Adrenal gland (tissue), 12 donors: Measurements from ENCODE around the gene PHYH. TPM values are rescaled to one million over a fixed set of nuclear protein-coding genes. Genes with fewer than 3 reads are reported as not detected.
"Not testable (repeated sequence)": the region's sequence is repeated elsewhere in the genome, so short reads cannot be mapped to it uniquely, and the experiment has no call there.

Experiments
- DNase-seq, 7 donors: peaks; one replicate each; pipeline ENCODE4 v3.0.0-alpha.2; 2019 to 2020
- H3K27ac ChIP-seq, 5 donors: fragments of 200-600 bp; sonication (generic) in 4 of 5; 1 replicate in 3 of 5; 2 replicates in 2 of 5; pipeline versions ENCODE4 v1.5.1 to v1.8.0; 2016 to 2020; ENCODE audit warnings: mild to moderate bottlenecking in 1 of 5
- H3K27me3 ChIP-seq: fragments of 200-600 bp; 2 replicates; pipeline ENCODE4 v1.8.0; 2021
- H3K36me3 ChIP-seq, 2 donors: fragments of 200-600 bp; replicated peaks in 1 of 2; 1 replicate in 1 of 2; 2 replicates in 1 of 2; pipeline versions ENCODE4 v1.5.1 to v1.8.0; 2018 to 2022
- H3K4me1 ChIP-seq, 2 donors: fragments of 200-600 bp; replicated peaks in 1 of 2; 1 replicate in 1 of 2; 2 replicates in 1 of 2; pipeline versions ENCODE4 v1.5.1 to v1.8.0; 2018 to 2021
- H3K4me3 ChIP-seq, 4 donors: fragments of 200-600 bp; sonication (generic) in 3 of 4; one replicate each; pipeline ENCODE4 v1.5.1; 2016 to 2018
- H3K9me3 ChIP-seq, 3 donors: fragments of 200-600 bp; sonication (generic) in 1 of 3; replicated peaks in 1 of 3; 1 replicate in 2 of 3; 2 replicates in 1 of 3; pipeline versions ENCODE4 v1.5.1 to v1.8.0; 2016 to 2021
- POLR2A ChIP-seq, 2 donors: fragments of 450-650 bp; IDR thresholded peaks; one replicate each; pipeline ENCODE4 v1.6.1; 2017; ENCODE audit warnings: antibody characterized with exemption in 2 of 2, mild to moderate bottlenecking in 2 of 2, moderate library complexity in 1 of 2
- WGBS, 4 donors: extraction: QIAGEN DNeasy Blood & Tissue Kit in 2 of 4; methylation state at CpG; one replicate each; pipeline versions ENCODE4 v1.1.5 to v1.1.7; 2013 to 2017; 5-methylcytosine and 5-hydroxymethylcytosine counted together
- intact Hi-C, 2 donors: fragments of 100-400 bp; cut with DNase I; formaldehyde crosslinking; loops; one replicate each; pipeline versions ENCODE4 v1.14.1 to v1.15.0; 2022 to 2023
- polyA plus RNA-seq, 3 donors: library from polyadenylated mRNA; stranded (reverse); fragments of 200-250 nt in 2 of 3; fragments of 350-450 nt in 1 of 3; fragmentation: Illumina TruSeq in 1 of 3; extraction: RNeasy Lipid Tissue Mini Kit (QIAGEN cat#74804) in 1 of 3; gene quantifications; one replicate each; pipeline ENCODE4 v1.2.3, GENCODE V29; 2013 to 2014
- total RNA-seq, 9 donors: library from RNA; depleted of rRNA in 4 of 9; stranded (reverse); fragments of >200 nt in 4 of 9; fragments of 120-200 nt in 1 of 9; fragmentation: NEBNext Ultra II Directional in 1 of 9; extraction: Animal tissue kit (Norgen Biotek cat#: 25700) in 1 of 9; gene quantifications; one replicate each; pipeline versions ENCODE4 v1.1.0 to v1.2.4, GENCODE V29; 2013 to 2023
- TF ChIP-seq, protein P1 (sequence below), 6 experiments: fragments of 450-650 bp in 4 of 6; fragments of 200-600 bp in 2 of 6; sonication (generic) in 1 of 6; IDR thresholded peaks; 1 replicate in 5 of 6; 2 replicates in 1 of 6; pipeline versions ENCODE4 v1.5.1 to v1.8.0; 2016 to 2021; ENCODE audit warnings: antibody characterized with exemption in 6 of 6, mild to moderate bottlenecking in 2 of 6, moderate library complexity in 1 of 6
- donor health status: healthy with polysubstance abuse.
- donor health status: Bipolar disorder and iron deficiency.
- donor health status: DM: yes; HTN: yes; CAD: no.
- donor health status: DM: no; HTN: no; CAD: no.
- donor health status: DM: no; HTN: no; CAD: no.
- donor health status: DM: yes; HTN: yes; CAD: no.

Gene PHYH
- total and polyA plus RNA-seq, 12 donors: 44.2 to 140 (median 71.6) TPM

DNA sequence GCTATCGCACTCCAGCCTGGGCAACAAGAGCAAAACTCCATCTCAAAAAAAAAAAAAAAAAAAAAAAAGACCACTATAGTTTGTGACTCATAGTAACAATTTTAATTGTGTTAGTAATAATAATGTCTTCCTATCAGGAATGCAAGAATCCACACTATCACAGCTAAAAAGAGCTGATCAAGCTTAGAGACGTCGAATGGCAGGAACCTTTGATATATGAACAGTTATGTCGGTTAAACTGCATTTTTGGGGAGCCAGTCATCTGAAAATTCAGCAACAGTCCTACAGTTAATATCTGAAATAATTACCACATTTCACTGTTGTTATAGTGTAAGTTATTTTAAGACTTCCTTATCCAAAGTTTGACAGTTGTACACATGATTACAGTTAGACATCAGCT lies 8.8 kb downstream of the PHYH start:
- H3K27me3 ChIP-seq: no peaks in the 10 kb centered on the region
- H3K9me3 ChIP-seq: no peaks in the 10 kb centered on the region
- H3K36me3 ChIP-seq: peaks cover 0 to 22% of the 10 kb centered on the region in 2 donors

DNA sequence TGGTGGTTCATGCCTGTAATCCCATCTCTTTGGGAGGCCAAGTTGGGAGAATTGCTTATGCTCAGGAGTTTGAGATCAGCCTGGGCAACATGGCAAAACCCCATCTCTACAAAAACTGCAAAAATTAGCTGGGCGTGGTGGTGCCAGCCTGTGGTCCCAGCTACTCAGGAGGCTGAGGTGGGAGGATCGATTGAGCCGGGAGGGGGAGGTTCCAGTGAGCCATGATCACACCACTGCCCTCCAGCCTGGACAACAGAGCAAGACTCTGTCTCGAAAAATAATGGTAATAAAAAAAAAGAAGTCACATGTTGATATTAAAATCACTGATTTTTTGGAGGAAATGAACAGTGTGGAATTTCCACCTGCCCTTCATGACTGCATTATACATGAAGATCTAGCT lies 15.8 kb downstream of the PHYH start:
- Histone ChIP-seq H3K4me1 (no peaks in the 10 kb centered on the region), H3K27ac (no peak overlapping the region), H3K36me3 (peaks cover 0 to 22% of the 10 kb centered on the region in 2 donors), H3K9me3 (no peaks in the 10 kb centered on the region), H3K27me3 (no peaks in the 10 kb centered on the region), H3K4me3 (no peak overlapping the region)
- intact Hi-C loops: no loop called here
- DNase-seq: no peak
- no peak for TF ChIP-seq POLR2A (IDR thresholded peaks at IDR 0.05)
- TF ChIP-seq, protein P1, sequence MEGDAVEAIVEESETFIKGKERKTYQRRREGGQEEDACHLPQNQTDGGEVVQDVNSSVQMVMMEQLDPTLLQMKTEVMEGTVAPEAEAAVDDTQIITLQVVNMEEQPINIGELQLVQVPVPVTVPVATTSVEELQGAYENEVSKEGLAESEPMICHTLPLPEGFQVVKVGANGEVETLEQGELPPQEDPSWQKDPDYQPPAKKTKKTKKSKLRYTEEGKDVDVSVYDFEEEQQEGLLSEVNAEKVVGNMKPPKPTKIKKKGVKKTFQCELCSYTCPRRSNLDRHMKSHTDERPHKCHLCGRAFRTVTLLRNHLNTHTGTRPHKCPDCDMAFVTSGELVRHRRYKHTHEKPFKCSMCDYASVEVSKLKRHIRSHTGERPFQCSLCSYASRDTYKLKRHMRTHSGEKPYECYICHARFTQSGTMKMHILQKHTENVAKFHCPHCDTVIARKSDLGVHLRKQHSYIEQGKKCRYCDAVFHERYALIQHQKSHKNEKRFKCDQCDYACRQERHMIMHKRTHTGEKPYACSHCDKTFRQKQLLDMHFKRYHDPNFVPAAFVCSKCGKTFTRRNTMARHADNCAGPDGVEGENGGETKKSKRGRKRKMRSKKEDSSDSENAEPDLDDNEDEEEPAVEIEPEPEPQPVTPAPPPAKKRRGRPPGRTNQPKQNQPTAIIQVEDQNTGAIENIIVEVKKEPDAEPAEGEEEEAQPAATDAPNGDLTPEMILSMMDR (IDR thresholded peaks at IDR 0.05): no peak
- WGBS, 4 donors: 92 to 100% (median 94%) methylated on average over 4 of the region's 4 CpGs

More for the DNA sequence above, 8.8 kb downstream of the PHYH start:
- no peak for TF ChIP-seq POLR2A (IDR thresholded peaks at IDR 0.05)
- Histone ChIP-seq H3K4me3 (no peak overlapping the region), H3K27ac (no peak overlapping the region), H3K4me1 (no peaks in the 10 kb centered on the region)
- DNase-seq: no peak
- intact Hi-C loops: no loop called here
- WGBS, 4 donors: 88 to 94% (median 91%) methylated on average over 4 of the region's 4 CpGs

DNA sequence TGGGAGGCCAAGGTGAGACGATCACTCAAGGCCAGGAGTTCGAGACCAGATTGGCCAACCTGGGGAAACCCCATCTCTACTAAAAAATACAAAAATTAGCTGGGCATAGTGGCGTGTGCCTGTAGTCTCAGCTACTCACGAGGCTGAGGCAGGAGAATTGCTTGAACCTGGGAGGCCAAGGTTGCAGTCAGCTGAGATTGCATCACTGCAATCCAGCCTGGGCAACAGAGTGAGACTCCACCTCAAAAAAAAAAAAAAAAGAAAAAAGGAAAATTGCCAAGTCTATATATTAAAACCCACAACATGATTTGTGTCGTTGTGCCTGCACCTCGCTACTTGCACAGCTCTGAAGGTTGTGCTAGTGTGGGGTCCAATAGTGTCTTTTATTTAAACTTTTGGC lies 17.5 kb downstream of the PHYH start:
- H3K9me3 ChIP-seq, H3K27ac ChIP-seq, H3K4me3 ChIP-seq, H3K4me1 ChIP-seq, DNase-seq, intact Hi-C loops, H3K27me3 ChIP-seq: not testable (repeated sequence)
- peaks cover 0 to 19% of the 10 kb centered on the region in 2 donors for H3K36me3 ChIP-seq
- 69 to 80% (median 78%) methylated on average over 6 of the region's 6 CpGs for WGBS, 4 donors

DNA sequence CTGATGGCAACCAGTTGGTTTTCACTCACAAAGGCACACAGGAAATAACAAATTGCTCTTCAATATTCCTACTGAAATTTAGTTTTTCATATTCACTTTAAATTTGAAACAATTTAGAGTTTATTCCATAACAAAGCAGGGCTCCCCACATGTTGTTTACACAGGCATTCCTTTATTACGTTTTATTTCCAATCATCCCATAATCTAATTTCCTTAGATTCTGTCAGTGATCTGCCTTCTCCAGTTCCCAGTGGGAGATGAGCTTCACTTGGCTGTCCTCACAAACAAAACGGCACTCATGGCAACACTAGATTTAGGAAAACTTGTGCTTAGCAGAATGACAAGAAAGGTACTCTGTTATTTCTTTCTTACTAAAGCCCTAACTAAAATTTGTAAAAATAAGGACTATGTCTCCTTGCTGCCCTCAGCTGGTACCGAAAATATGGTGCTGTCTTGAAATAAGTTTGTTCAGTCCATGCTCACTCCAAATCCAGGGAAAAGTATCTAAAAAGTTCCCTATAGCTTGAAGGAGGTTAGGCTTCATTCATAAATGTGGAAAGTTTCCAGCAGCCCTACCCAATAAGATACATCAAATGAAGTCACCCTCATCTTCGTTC lies 23.0 kb downstream of the PHYH start:
- no peak overlapping the region for H3K4me3 ChIP-seq
- no peak overlapping the region for H3K27ac ChIP-seq
- no peak for TF ChIP-seq POLR2A (IDR thresholded peaks at IDR 0.05)
- TF ChIP-seq, protein P1 (IDR thresholded peaks at IDR 0.05): peak in 2 of 6 experiments; percentile 5 to 17
- 63 to 73% (median 68%) methylated on average over 4 of the region's 4 CpGs for WGBS, 4 donors
- no peak for DNase-seq
- no peaks in the 10 kb centered on the region for H3K9me3 ChIP-seq
- intact Hi-C loops: no loop called here
- H3K36me3 ChIP-seq: peaks cover 0 to 12% of the 10 kb centered on the region in 2 donors
- H3K27me3 ChIP-seq: no peaks in the 10 kb centered on the region
- H3K4me1 ChIP-seq: no peaks in the 10 kb centered on the region

DNA sequence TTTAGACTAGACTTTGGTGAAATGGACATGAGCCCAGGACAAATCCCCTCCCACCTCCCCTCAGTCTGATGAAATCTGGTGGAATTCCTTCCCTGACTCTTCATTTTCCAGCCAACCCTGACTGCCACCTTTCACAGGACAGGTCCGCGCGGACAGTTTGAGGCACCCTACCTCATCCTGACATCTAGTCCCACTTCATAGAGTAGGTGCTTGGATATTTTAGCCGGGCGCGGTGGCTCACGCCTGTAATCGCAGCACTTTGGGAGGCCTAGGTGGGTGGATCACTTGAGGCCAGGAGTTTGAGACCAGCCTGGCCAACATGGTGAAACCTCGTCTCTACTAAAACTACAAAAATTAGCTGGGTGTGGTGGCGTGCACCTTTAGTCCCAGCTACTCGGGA lies 23.7 kb downstream of the PHYH start:
- H3K9me3 ChIP-seq, intact Hi-C loops, H3K4me3 ChIP-seq, H3K4me1 ChIP-seq, H3K36me3 ChIP-seq, H3K27me3 ChIP-seq, H3K27ac ChIP-seq, DNase-seq: not testable (repeated sequence)
- 95 to 99% (median 98%) methylated on average over 10 to 11 of the region's 11 CpGs for WGBS, 4 donors

DNA sequence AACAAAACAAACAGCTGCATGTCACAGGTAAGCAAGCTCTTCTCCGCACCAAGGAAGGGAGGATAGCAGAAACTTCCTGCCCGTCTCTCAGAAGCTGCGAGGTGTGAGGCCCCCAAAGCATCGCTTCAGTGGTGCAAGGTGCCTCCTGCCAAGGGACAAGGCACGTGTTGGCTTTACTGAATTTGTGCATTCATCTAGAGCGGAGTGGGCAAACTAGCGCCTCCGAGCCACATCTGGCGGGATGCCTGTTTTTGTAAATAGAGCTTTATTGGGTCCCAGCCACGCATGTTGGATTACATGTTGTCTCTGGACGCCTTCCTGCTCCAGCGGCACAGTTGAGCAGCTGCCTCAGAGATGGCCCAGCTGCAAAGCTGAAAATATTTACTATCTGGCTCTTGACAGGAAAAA lies 27.7 kb downstream of the PHYH start:
- H3K4me3 ChIP-seq: no peak overlapping the region
- no peak overlapping the region for H3K27ac ChIP-seq
- TF ChIP-seq, protein P1 (IDR thresholded peaks at IDR 0.05): no peak
- no peak for TF ChIP-seq POLR2A (IDR thresholded peaks at IDR 0.05)
- no peaks in the 10 kb centered on the region for H3K36me3 ChIP-seq
- H3K27me3 ChIP-seq: no peaks in the 10 kb centered on the region
- H3K9me3 ChIP-seq: no peaks in the 10 kb centered on the region
- intact Hi-C loops: no loop called here
- peak in 5 of 7 donors; percentile 14 to 62 (median 29) for DNase-seq
- no peaks in the 10 kb centered on the region for H3K4me1 ChIP-seq
- 67 to 86% (median 80%) methylated on average over 12 of the region's 12 CpGs for WGBS, 4 donors
